ENCODE results near the gene SPON1. TPM values are rescaled to one million over a fixed set of nuclear protein-coding genes. Genes with fewer than 3 reads are reported as not detected.

Gene SPON1
- total RNA-seq, 1 experiment from 2014 or later: 6.4 TPM

DNA sequence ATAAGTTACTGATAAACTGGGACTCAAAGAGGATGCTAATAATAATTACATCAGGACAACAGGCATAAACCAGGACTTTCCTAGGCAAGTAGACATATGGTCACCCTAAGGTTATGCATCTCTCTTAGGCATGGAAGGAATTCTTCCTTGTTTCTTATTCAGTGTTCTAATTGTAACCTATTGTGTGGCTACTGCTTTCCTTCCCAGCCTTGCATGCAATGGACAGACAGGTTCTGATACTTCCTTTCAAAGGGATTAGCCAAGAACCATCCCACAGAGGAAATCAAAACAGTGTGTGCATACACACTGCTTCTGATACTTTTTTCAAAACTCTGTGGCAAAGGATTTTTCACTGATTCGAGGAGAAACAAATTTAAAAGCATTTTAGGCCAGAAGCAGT, 348.2 kb downstream of the SPON1 start:
- H3K36me3 Mint-ChIP-seq: no peaks in the 10 kb centered on the region
- H3K4me3 Mint-ChIP-seq: no peak overlapping the region
- TF ChIP-seq PRDM15 (CRISPR knock-in tag; IDR thresholded peaks at IDR 0.05) (no peak), USF2 (CRISPR knock-in tag; IDR thresholded peaks at IDR 0.05) (no peak), ZNF232 (CRISPR knock-in tag; IDR thresholded peaks at IDR 0.05) (no peak), ZNF219 (CRISPR knock-in tag; IDR thresholded peaks at IDR 0.05; ENCODE audit: borderline replicate concordance) (no peak), GRHL2 (CRISPR knock-in tag; IDR thresholded peaks at IDR 0.05; ENCODE audit: insufficient replicate concordance, severe bottlenecking) (no peak), FOXP1 (CRISPR knock-in tag; IDR thresholded peaks at IDR 0.05; ENCODE audit: borderline replicate concordance) (no peak), E2F4 (CRISPR knock-in tag; IDR thresholded peaks at IDR 0.05; ENCODE audit: borderline replicate concordance, low read depth) (no peak), NFATC4 (CRISPR knock-in tag; IDR thresholded peaks at IDR 0.05) (no peak)
- TF ChIP-seq, protein P1, sequence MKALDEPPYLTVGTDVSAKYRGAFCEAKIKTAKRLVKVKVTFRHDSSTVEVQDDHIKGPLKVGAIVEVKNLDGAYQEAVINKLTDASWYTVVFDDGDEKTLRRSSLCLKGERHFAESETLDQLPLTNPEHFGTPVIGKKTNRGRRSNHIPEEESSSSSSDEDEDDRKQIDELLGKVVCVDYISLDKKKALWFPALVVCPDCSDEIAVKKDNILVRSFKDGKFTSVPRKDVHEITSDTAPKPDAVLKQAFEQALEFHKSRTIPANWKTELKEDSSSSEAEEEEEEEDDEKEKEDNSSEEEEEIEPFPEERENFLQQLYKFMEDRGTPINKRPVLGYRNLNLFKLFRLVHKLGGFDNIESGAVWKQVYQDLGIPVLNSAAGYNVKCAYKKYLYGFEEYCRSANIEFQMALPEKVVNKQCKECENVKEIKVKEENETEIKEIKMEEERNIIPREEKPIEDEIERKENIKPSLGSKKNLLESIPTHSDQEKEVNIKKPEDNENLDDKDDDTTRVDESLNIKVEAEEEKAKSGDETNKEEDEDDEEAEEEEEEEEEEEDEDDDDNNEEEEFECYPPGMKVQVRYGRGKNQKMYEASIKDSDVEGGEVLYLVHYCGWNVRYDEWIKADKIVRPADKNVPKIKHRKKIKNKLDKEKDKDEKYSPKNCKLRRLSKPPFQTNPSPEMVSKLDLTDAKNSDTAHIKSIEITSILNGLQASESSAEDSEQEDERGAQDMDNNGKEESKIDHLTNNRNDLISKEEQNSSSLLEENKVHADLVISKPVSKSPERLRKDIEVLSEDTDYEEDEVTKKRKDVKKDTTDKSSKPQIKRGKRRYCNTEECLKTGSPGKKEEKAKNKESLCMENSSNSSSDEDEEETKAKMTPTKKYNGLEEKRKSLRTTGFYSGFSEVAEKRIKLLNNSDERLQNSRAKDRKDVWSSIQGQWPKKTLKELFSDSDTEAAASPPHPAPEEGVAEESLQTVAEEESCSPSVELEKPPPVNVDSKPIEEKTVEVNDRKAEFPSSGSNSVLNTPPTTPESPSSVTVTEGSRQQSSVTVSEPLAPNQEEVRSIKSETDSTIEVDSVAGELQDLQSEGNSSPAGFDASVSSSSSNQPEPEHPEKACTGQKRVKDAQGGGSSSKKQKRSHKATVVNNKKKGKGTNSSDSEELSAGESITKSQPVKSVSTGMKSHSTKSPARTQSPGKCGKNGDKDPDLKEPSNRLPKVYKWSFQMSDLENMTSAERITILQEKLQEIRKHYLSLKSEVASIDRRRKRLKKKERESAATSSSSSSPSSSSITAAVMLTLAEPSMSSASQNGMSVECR (CRISPR knock-in tag; IDR thresholded peaks at IDR 0.05; ENCODE audit: borderline replicate concordance): no peak
- POLR2A ChIA-PET: no interaction called here
- DNase-seq (ENCODE audit: low spot score): no peak
- no peak for ATAC-seq
- no peaks in the 10 kb centered on the region for H3K9me3 Mint-ChIP-seq
- no peaks in the 10 kb centered on the region for H3K27me3 Mint-ChIP-seq (ENCODE audit: low read depth)
- CTCF ChIA-PET: interaction anchor here (0.8 to 2.4 kb wide), 3 partner anchors 10 to 144 kb away, joined by 4 to 8 read pairs (median 7); no protein-coding TSS in a partner anchor
- no peak overlapping the region for H3K27ac Mint-ChIP-seq
- H3K4me1 Mint-ChIP-seq: peaks cover 49% of the 10 kb centered on the region

DNA sequence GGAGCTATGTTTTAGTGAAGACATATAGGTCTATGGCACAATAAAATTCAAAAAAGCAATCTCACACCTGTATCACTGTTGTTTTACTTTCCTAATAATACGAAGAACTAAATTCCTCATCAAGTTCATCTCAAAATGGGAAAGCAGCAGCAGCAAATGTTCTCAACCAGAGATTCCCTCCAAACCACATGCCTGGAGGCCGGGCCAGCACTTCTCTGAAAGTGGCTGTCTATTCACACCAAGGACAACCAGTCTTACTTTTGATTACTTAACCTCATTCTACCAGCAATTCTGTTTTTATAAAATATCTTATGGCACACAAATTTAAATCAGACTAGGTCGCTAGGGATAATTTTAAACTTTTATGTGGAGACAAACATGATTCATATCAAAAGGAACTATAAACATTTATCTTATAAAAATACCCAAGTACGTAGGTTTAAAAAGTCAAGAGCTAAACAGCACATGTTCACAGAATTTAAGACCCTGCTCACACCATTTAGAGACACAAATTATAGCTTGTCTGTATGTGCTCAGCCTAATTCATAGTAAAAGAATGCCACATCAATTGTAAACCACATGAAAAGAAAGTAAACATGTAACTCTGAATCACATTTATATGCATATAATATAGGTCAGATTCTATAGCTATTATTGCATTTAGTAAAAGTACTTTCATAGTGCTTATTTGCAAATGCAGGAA, 350.4 kb downstream of the SPON1 start:
- POLR2A ChIA-PET: interaction anchor here (0.9 to 1.0 kb wide), 2 partner anchors 37 to 45 kb away, joined by 3 read pairs; no protein-coding TSS in a partner anchor

More for the DNA sequence above, 350.4 kb downstream of the SPON1 start:
- ATAC-seq (no peak), DNase-seq (ENCODE audit: low spot score) (no peak)
- Mint-ChIP-seq H3K36me3 (no peaks in the 10 kb centered on the region), H3K4me1 (peaks cover 51% of the 10 kb centered on the region), H3K9me3 (no peaks in the 10 kb centered on the region), H3K27me3 (ENCODE audit: low read depth) (no peaks in the 10 kb centered on the region), H3K27ac (peak overlapping the region; percentile 80), H3K4me3 (no peak overlapping the region)
- CTCF ChIA-PET: interaction anchor here (0.8 to 2.1 kb wide), 6 partner anchors 10 to 106 kb away, joined by 3 to 9 read pairs (median 4); no protein-coding TSS in a partner anchor
- no peak for TF ChIP-seq ZNF232 (CRISPR knock-in tag; IDR thresholded peaks at IDR 0.05)
- no peak for TF ChIP-seq FOXJ3 (CRISPR knock-in tag; IDR thresholded peaks at IDR 0.05; ENCODE audit: borderline replicate concordance)
- TF ChIP-seq, protein P2, sequence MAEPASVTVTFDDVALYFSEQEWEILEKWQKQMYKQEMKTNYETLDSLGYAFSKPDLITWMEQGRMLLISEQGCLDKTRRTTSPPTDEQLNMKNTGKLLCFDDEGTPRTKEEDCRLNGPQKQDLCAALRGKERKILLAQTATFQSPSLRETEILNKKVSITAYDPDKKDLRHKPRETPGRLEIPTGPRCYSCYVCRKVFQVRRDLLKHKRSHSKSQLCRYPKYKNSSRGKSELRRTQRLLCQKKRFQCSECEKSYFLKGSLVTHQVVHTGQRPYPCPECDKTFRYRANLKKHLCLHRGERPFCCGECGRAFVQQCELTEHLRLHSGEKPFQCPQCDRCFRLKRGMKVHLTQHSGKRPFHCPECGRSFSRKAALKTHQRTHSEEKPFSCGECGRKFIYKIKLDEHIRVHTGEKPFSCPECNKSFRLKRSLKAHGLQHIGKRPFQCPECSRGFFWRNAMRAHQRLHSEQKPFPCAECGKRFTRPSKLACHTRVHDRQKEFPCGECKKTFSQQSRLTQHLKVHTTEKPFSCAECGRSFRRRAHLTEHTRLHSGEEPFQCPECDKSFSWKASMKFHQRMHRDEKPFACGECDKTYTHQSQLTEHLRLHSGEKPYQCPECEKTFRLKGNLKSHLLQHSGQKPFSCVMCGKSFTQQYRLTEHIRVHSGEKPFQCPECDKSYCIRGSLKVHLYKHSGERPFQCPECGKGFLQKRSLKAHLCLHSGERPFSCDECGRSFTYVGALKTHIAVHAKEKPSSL (CRISPR knock-in tag; conservative IDR thresholded peaks at IDR 0.05): no peak
- TF ChIP-seq NR2C2 (CRISPR knock-in tag; IDR thresholded peaks at IDR 0.05): no peak
- TF ChIP-seq RORB (CRISPR knock-in tag; IDR thresholded peaks at IDR 0.05): no peak
- TF ChIP-seq, protein P3, sequence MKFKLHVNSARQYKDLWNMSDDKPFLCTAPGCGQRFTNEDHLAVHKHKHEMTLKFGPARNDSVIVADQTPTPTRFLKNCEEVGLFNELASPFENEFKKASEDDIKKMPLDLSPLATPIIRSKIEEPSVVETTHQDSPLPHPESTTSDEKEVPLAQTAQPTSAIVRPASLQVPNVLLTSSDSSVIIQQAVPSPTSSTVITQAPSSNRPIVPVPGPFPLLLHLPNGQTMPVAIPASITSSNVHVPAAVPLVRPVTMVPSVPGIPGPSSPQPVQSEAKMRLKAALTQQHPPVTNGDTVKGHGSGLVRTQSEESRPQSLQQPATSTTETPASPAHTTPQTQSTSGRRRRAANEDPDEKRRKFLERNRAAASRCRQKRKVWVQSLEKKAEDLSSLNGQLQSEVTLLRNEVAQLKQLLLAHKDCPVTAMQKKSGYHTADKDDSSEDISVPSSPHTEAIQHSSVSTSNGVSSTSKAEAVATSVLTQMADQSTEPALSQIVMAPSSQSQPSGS (CRISPR knock-in tag; IDR thresholded peaks at IDR 0.05; ENCODE audit: borderline replicate concordance, low read depth): no peak
- no peak for TF ChIP-seq CREM (CRISPR knock-in tag; IDR thresholded peaks at IDR 0.05)
- TF ChIP-seq ZBTB21 (CRISPR knock-in tag; IDR thresholded peaks at IDR 0.05; ENCODE audit: borderline replicate concordance): no peak
- TF ChIP-seq, protein P4, sequence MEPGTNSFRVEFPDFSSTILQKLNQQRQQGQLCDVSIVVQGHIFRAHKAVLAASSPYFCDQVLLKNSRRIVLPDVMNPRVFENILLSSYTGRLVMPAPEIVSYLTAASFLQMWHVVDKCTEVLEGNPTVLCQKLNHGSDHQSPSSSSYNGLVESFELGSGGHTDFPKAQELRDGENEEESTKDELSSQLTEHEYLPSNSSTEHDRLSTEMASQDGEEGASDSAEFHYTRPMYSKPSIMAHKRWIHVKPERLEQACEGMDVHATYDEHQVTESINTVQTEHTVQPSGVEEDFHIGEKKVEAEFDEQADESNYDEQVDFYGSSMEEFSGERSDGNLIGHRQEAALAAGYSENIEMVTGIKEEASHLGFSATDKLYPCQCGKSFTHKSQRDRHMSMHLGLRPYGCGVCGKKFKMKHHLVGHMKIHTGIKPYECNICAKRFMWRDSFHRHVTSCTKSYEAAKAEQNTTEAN (CRISPR knock-in tag; IDR thresholded peaks at IDR 0.05): no peak
